GM12878 (cell line): ENCODE data around the gene ARID5B. TPM values are rescaled to one million over a fixed set of nuclear protein-coding genes. Genes with fewer than 3 reads are reported as not detected.

Experiments used
- ATAC-seq: fragments of 200-7000 bp; cut with Tn5 transposase; 3 replicates; pipeline ENCODE4 v1.9.1; 2020; ENCODE audit warnings: mild to moderate bottlenecking, moderate library complexity
- BruUV-seq: library from RNA; stranded (reverse); fragments of 400-500 nt; replicated peaks from 2 replicates; lab custom pipeline; 2021; lab: Mats Ljungman, UMichigan
- CTCF ChIA-PET: fragments of 300-600 bp; sonication (Branson Sonifier 250); formaldehyde crosslinking; extraction: SDS; loops from one replicate; lab custom pipeline; 2021; ENCODE audit warnings: inconsistent platforms; lab: Yijun Ruan, JAX
- POLR2A ChIA-PET: fragments of 350-600 bp; formaldehyde crosslinking; extraction: SDS; loops from one replicate; lab custom pipeline; 2021; ENCODE audit warnings: inconsistent platforms; lab: Charles Lee
- RAD21 ChIA-PET: fragments of 300-600 bp; sonication (Branson Sonifier 250); formaldehyde crosslinking; loops from one replicate; lab custom pipeline; 2023; ENCODE audit warnings: antibody characterized with exemption; ENCODE audit not compliant: unreplicated experiment; lab: Charles Lee
- SMC1A ChIA-PET: fragments of 300-600 bp; sonication (Branson Sonifier 250); formaldehyde crosslinking; loops from one replicate; lab custom pipeline; 2023; ENCODE audit not compliant: unreplicated experiment, uncharacterized antibody; lab: Charles Lee
- DNase-seq: peaks from one replicate; pipeline ENCODE4 v3.0.0-alpha.2; 2011; ENCODE audit warnings: low read depth, low spot score
- FAIRE-seq: peaks from 3 replicates; lab custom pipeline; 2011; peaks lifted over from hg19 to GRCh38; lab: Jason Lieb, UNC
- H2AFZ ChIP-seq: 2 replicates; pipeline ENCODE4 v1.6.0; 2011; ENCODE audit warnings: low read depth, low read length, control low read depth; ENCODE audit not compliant: control insufficient read depth
- H3K27ac ChIP-seq: 2 replicates; pipeline ENCODE4 v1.5.1; 2011; ENCODE audit warnings: control low read depth; ENCODE audit not compliant: control insufficient read depth, insufficient read depth
- H3K27me3 ChIP-seq, 2 experiments: replicated peaks in 1 of 2; 2 replicates each; pipeline versions ENCODE4 v1.6.0 to v1.6.1; 2011; ENCODE audit warnings: low read length in 1 of 2; ENCODE audit not compliant: control insufficient read depth in 2 of 2, insufficient read depth in 2 of 2
- H3K36me3 ChIP-seq, 2 experiments: 2 replicates each; pipeline ENCODE4 v1.5.1; 2011; ENCODE audit warnings: low read length in 1 of 2; ENCODE audit not compliant: control insufficient read depth in 2 of 2, insufficient read depth in 2 of 2
- H3K4me1 ChIP-seq: 2 replicates; pipeline ENCODE4 v1.6.1; 2011; ENCODE audit warnings: mild to moderate bottlenecking, low read length, moderate library complexity, mixed read lengths; ENCODE audit not compliant: control insufficient read depth, insufficient read depth
- H3K4me2 ChIP-seq: 2 replicates; pipeline ENCODE4 v1.6.0; 2011; ENCODE audit warnings: control low read depth; ENCODE audit not compliant: control insufficient read depth, insufficient read depth
- H3K4me3 ChIP-seq: fragments of 200-600 bp; sonication (generic); 2 replicates; pipeline ENCODE4 v1.5.1; 2016
- H3K79me2 ChIP-seq: 2 replicates; pipeline ENCODE4 v1.6.0; 2011; ENCODE audit warnings: low read length; ENCODE audit not compliant: control insufficient read depth, insufficient read depth
- H3K9ac ChIP-seq: 2 replicates; pipeline ENCODE4 v1.8.0; 2011; ENCODE audit warnings: low read length, control low read depth, mixed read lengths; ENCODE audit not compliant: control insufficient read depth, insufficient read depth
- H3K9me3 ChIP-seq: replicated peaks from 3 replicates; pipeline ENCODE4 v1.5.1; 2011; ENCODE audit warnings: mild to moderate bottlenecking, low read length; ENCODE audit not compliant: control insufficient read depth, insufficient read depth
- H4K20me1 ChIP-seq: 2 replicates; pipeline ENCODE4 v1.6.0; 2011; ENCODE audit not compliant: control insufficient read depth, insufficient read depth
- CBFB ChIP-seq: IDR thresholded peaks from 2 replicates; pipeline ENCODE4 v1.6.1; 2016; ENCODE audit warnings: antibody characterized with exemption, low read depth
- CHD1 ChIP-seq: IDR thresholded peaks from 2 replicates; pipeline ENCODE4 v1.6.1; 2012; ENCODE audit warnings: low read depth, low read length, improper control_type of control experiment
- CHD2 ChIP-seq: IDR thresholded peaks from 2 replicates; pipeline ENCODE4 v1.6.1; 2011; ENCODE audit warnings: low read depth, low read length, improper control_type of control experiment, borderline replicate concordance
- ESRRA ChIP-seq: IDR thresholded peaks from 2 replicates; pipeline ENCODE4 v1.6.1; 2012; ENCODE audit warnings: mild to moderate bottlenecking, low read length, improper control_type of control experiment
- HDAC6 ChIP-seq: fragments of 200-600 bp; sonication (generic); IDR thresholded peaks from one replicate; pipeline ENCODE4 v1.8.0; 2017; ENCODE audit warnings: antibody characterized with exemption; ENCODE audit not compliant: unreplicated experiment
- MEF2B ChIP-seq: fragments of 450-650 bp; IDR thresholded peaks from 2 replicates; pipeline ENCODE4 v1.6.1; 2018; ENCODE audit warnings: mild to moderate bottlenecking, moderate library complexity; ENCODE audit not compliant: partially characterized antibody, poor library complexity, severe bottlenecking
- MYB ChIP-seq: fragments of 150-350 bp; IDR thresholded peaks from 2 replicates; pipeline ENCODE4 v1.6.1; 2014; ENCODE audit warnings: mild to moderate bottlenecking, low read depth, low read length, borderline replicate concordance
- MYC ChIP-seq: IDR thresholded peaks from 2 replicates; pipeline ENCODE4 v1.6.1; 2011; ENCODE audit warnings: mild to moderate bottlenecking, low read length, moderate library complexity, inconsistent platforms; ENCODE audit not compliant: insufficient read depth, insufficient replicate concordance, insufficient read length, severe bottlenecking
- NBN ChIP-seq: fragments of 450-650 bp; IDR thresholded peaks from 2 replicates; pipeline ENCODE4 v1.6.1; 2016
- NFXL1 ChIP-seq: fragments of 450-650 bp; IDR thresholded peaks from 2 replicates; pipeline ENCODE4 v1.6.1; 2017; ENCODE audit warnings: antibody characterized with exemption, mild to moderate bottlenecking, borderline replicate concordance
- NR2C1 ChIP-seq: fragments of 450-650 bp; IDR thresholded peaks from 2 replicates; pipeline ENCODE4 v1.6.1; 2017; ENCODE audit warnings: antibody characterized with exemption, mild to moderate bottlenecking, moderate library complexity
- PML ChIP-seq: IDR thresholded peaks from 2 replicates; pipeline ENCODE4 v1.6.1; 2012; ENCODE audit warnings: low read length, inconsistent platforms
- POLR2A ChIP-seq: IDR thresholded peaks from 2 replicates; pipeline ENCODE4 v1.6.1; 2011; ENCODE audit warnings: low read depth, mild to moderate bottlenecking, low read length
- RB1 ChIP-seq: fragments of 450-650 bp; formaldehyde crosslinking; IDR thresholded peaks from 2 replicates; pipeline ENCODE4 v1.6.1; 2017; ENCODE audit warnings: mild to moderate bottlenecking, borderline replicate concordance
- SMARCA5 ChIP-seq: fragments of 450-650 bp; IDR thresholded peaks from 2 replicates; pipeline ENCODE4 v1.6.1; 2017; ENCODE audit warnings: mild to moderate bottlenecking
- SMC3 ChIP-seq: IDR thresholded peaks from 2 replicates; pipeline ENCODE4 v1.6.1; 2011; ENCODE audit warnings: low read length, improper control_type of control experiment, borderline replicate concordance
- SUPT20H ChIP-seq: IDR thresholded peaks from 2 replicates; pipeline ENCODE4 v1.6.1; 2011; ENCODE audit warnings: low read depth, mild to moderate bottlenecking, low read length, moderate library complexity, borderline replicate concordance; ENCODE audit not compliant: control insufficient read depth
- WRNIP1 ChIP-seq: IDR thresholded peaks from 2 replicates; pipeline ENCODE4 v1.6.1; 2011; ENCODE audit warnings: low read depth, low read length, improper control_type of control experiment, borderline replicate concordance
- YBX1 ChIP-seq: fragments of 450-650 bp; IDR thresholded peaks from 2 replicates; pipeline ENCODE4 v1.6.1; 2016; ENCODE audit warnings: antibody characterized with exemption
- ZNF592 ChIP-seq: fragments of 450-650 bp; IDR thresholded peaks from 2 replicates; pipeline ENCODE4 v1.6.1; 2017; ENCODE audit warnings: mild to moderate bottlenecking, moderate library complexity
- ZNF622 ChIP-seq: fragments of 450-650 bp; IDR thresholded peaks from 2 replicates; pipeline ENCODE4 v1.6.1; 2017; ENCODE audit warnings: mild to moderate bottlenecking, inconsistent platforms
- WGBS: methylation state at CpG from one replicate; pipeline ENCODE4 v1.1.6; 2016; ENCODE audit warnings: low lambda C conversion rate; ENCODE audit not compliant: insufficient replicate concordance, insufficient coverage; ENCODE audit errors: missing lambda C conversion rate; 5-methylcytosine and 5-hydroxymethylcytosine counted together
- in situ Hi-C: fragments of 300-500 bp; cut with MboI; formaldehyde crosslinking; loops from 9 replicates; pipeline ENCODE4 v1.14.3; 2018; ENCODE audit warnings: mixed read lengths
- intact Hi-C: fragments of 100-400 bp; cut with micrococcal nuclease; formaldehyde crosslinking; loops from one replicate; pipeline ENCODE4 v1.14.2; 2022; ENCODE audit not compliant: unreplicated experiment
- polyA plus RNA-seq, 11 experiments: library from polyadenylated mRNA; depleted of rRNA in 4 of 11; unstranded in 6 of 11; stranded (reverse) in 5 of 11; fragments of >200 nt; fragmentation: Nextera tagmentation in 4 of 11; fragmentation: Illumina TruSeq in 1 of 11; extraction: Ambion mirVana in 4 of 11; extraction: Trizol in 1 of 11; gene quantifications; 1 replicate in 1 of 11; 2 replicates in 10 of 11; pipeline versions ENCODE4 v1.2.1 to v1.2.3, GENCODE V29; 2011 to 2016; ENCODE audit warnings: inconsistent platforms in 2 of 11, missing spikeins in 2 of 11, low read depth in 1 of 11
- total RNA-seq, 4 experiments: library from RNA; depleted of rRNA in 3 of 4; stranded (reverse); fragments of >200 nt in 3 of 4; fragmentation: Illumina TruSeq in 1 of 4; extraction: Trizol in 1 of 4; gene quantifications; 2 replicates each; pipeline versions ENCODE4 v1.2.1 to v1.2.3, GENCODE V29; 2013 to 2021

ARID5B gene
- total and polyA plus RNA-seq, 10 of the 15 experiments (the other 5 are each of a cell fraction or from before 2014, with no cell fraction given): 2.7 to 8.5 (median 6.1) TPM

GRCh38 chr10:61896854-61897661 lies 4.4 kb upstream of the ARID5B start:
- H3K36me3 ChIP-seq: no peaks in the 10 kb centered on the region
- no peak for TF ChIP-seq CHD1
- TF ChIP-seq CHD2: peak; percentile 56
- TF ChIP-seq PML: no peak
- TF ChIP-seq SUPT20H: no peak
- no peak for TF ChIP-seq NR2C1
- no peak for TF ChIP-seq ZNF622
- no peak for TF ChIP-seq MYB
- TF ChIP-seq RB1: no peak
- TF ChIP-seq SMC3: peak; percentile 72
- no peak; the same call in 1 of the 2 replicates for TF ChIP-seq SMARCA5
- no peak for TF ChIP-seq NFXL1
- no peak for TF ChIP-seq POLR2A
- TF ChIP-seq ZNF592: no peak
- 0 out of 2 replicates have a peak, but pooled peaks have one; percentile 13 for TF ChIP-seq NBN
- TF ChIP-seq MEF2B: peak; percentile 69
- no peak for TF ChIP-seq CBFB
- no peak for TF ChIP-seq HDAC6
- no peak for TF ChIP-seq MYC
- no peak; the same call in 1 of the 2 replicates for TF ChIP-seq ESRRA
- no peak for TF ChIP-seq WRNIP1
- TF ChIP-seq YBX1: no peak

More at GRCh38 chr10:61896854-61897661, 4.4 kb upstream of the ARID5B start:
- Histone ChIP-seq H4K20me1 (no peaks in the 10 kb centered on the region), H2AFZ (peak overlapping the region; percentile 84), H3K79me2 (peaks cover 15% of the 10 kb centered on the region), H3K27ac (peak overlapping the region; percentile 57), H3K4me2 (peak overlapping the region; percentile 82), H3K9ac (peak overlapping the region; percentile 50; the same call in 1 of the 2 replicates), H3K4me3 (no peak overlapping the region; the same call in 1 of the 2 replicates), H3K27me3 (no peaks in the 10 kb centered on the region), H3K4me1 (peaks cover 28% of the 10 kb centered on the region), H3K9me3 (no peaks in the 10 kb centered on the region)
- no TSS peak for BruUV-seq
- ChIA-PET CTCF (interaction anchor here (0.6 to 6.1 kb wide), 36 partner anchors 9 to 541 kb away, joined by 3 to 86 read pairs (median 4); no protein-coding TSS in a partner anchor), RAD21 (interaction anchor here (0.6 to 2.5 kb wide), 13 partner anchors 9 to 356 kb away, joined by 3 to 29 read pairs (median 3); no protein-coding TSS in a partner anchor), POLR2A (interaction anchor here (0.5 to 1.5 kb wide), 4 partner anchors 93 to 955 kb away, joined by 3 to 5 read pairs (median 3); no protein-coding TSS in a partner anchor), SMC1A (interaction anchor here (0.6 to 3.3 kb wide), 12 partner anchors 10 to 351 kb away, joined by 3 to 33 read pairs (median 3); no protein-coding TSS in a partner anchor)
- peak; percentile 79 for ATAC-seq
- intact Hi-C loops: loop anchor here (1.0 to 2.0 kb wide), 2 partner anchors 141 to 348 kb away; no protein-coding TSS in a partner anchor
- DNase-seq: peak; percentile 85
- peak; percentile 85 for FAIRE-seq
- in situ Hi-C loops: loop anchor here (5.0 kb wide), 1 partner anchor 345 kb away; no protein-coding TSS in a partner anchor
- WGBS: 28% methylated on average over 29 of the region's 32 CpGs
